PC-3 (cell line): ENCODE measurements around the gene MED13L.

ENCODE experiments used
- EZH2phosphoT487 ChIP-seq: fragments of 300-600 bp; sonication (generic); IDR thresholded peaks from 2 replicates; pipeline ENCODE4 v1.6.1; 2018; ENCODE audit warnings: mild to moderate bottlenecking, antibody characterized with exemption, low read length, borderline replicate concordance
- TF ChIP-seq, protein P1 (sequence below): fragments of 300-600 bp; sonication (generic); conservative IDR thresholded peaks from 2 replicates; pipeline ENCODE4 v1.5.1; 2017; ENCODE audit warnings: antibody characterized with exemption, low read depth, mild to moderate bottlenecking, low read length

DNA sequence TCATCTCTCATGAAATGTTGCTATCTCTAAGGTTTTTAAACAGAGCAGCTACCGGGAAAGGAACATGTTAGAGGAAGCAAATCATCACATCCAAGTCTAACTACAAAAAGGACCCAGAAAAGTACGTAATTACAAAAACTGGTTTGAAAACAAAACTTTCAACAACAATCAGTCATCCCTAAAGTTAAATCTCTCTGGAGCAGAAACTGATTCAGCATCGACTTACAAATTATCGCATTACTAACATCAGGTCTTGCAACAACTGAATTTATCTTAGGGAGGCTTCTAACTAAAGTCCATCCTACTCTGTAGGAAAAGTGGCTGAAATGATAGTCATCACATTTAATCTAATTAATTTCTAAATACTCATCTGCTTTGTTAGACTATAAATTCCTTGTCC is 137.0 kb downstream of the MED13L start:
- TF ChIP-seq, protein P1, sequence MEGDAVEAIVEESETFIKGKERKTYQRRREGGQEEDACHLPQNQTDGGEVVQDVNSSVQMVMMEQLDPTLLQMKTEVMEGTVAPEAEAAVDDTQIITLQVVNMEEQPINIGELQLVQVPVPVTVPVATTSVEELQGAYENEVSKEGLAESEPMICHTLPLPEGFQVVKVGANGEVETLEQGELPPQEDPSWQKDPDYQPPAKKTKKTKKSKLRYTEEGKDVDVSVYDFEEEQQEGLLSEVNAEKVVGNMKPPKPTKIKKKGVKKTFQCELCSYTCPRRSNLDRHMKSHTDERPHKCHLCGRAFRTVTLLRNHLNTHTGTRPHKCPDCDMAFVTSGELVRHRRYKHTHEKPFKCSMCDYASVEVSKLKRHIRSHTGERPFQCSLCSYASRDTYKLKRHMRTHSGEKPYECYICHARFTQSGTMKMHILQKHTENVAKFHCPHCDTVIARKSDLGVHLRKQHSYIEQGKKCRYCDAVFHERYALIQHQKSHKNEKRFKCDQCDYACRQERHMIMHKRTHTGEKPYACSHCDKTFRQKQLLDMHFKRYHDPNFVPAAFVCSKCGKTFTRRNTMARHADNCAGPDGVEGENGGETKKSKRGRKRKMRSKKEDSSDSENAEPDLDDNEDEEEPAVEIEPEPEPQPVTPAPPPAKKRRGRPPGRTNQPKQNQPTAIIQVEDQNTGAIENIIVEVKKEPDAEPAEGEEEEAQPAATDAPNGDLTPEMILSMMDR: no peak
- no peak for TF ChIP-seq EZH2phosphoT487
